H9 (cell line): Measurements from ENCODE around the gene PPP2R3B. TPM values are rescaled to one million over a fixed set of nuclear protein-coding genes. Genes with fewer than 3 reads are reported as not detected.
"Not testable (repeated sequence)": the region's sequence is repeated elsewhere in the genome, so short reads cannot be mapped to it uniquely, and the experiment has no call there.

ENCODE experiments used
- DNase-seq: peaks from one replicate; pipeline ENCODE4 v3.0.0-alpha.2; 2017
- H2AFZ ChIP-seq: one replicate; pipeline ENCODE4 v1.6.1; 2013; ENCODE audit warnings: mild to moderate bottlenecking, low read length, control low read depth, moderate library complexity
- H2AK5ac ChIP-seq: 2 replicates; pipeline ENCODE4 v1.6.1; 2013; ENCODE audit warnings: low read length, control low read depth, mixed read lengths; ENCODE audit not compliant: insufficient read length
- H2BK120ac ChIP-seq: one replicate; pipeline ENCODE4 v1.6.1; 2013; ENCODE audit warnings: low read depth, mild to moderate bottlenecking, low read length, control low read depth, inconsistent platforms; ENCODE audit not compliant: poor library complexity, severe bottlenecking
- H2BK12ac ChIP-seq: 2 replicates; pipeline ENCODE4 v1.6.1; 2013; ENCODE audit warnings: low read length, control low read depth, mixed read lengths, low read depth; ENCODE audit not compliant: insufficient read length
- H2BK15ac ChIP-seq: 2 replicates; pipeline ENCODE4 v1.6.1; 2013; ENCODE audit warnings: low read depth, low read length, control low read depth
- H2BK20ac ChIP-seq: one replicate; pipeline ENCODE4 v1.6.1; 2013; ENCODE audit warnings: low read depth, mild to moderate bottlenecking, low read length, control low read depth, inconsistent platforms; ENCODE audit not compliant: poor library complexity, severe bottlenecking
- H2BK5ac ChIP-seq: 2 replicates; pipeline ENCODE4 v1.6.1; 2013; ENCODE audit warnings: low read length, control low read depth, mixed read lengths; ENCODE audit not compliant: insufficient read length
- H3K14ac ChIP-seq: 2 replicates; pipeline ENCODE4 v1.6.1; 2013; ENCODE audit warnings: low read length, control low read depth; ENCODE audit not compliant: insufficient read depth
- H3K18ac ChIP-seq: 2 replicates; pipeline ENCODE4 v1.6.1; 2013; ENCODE audit warnings: low read depth, mild to moderate bottlenecking, mixed read lengths, low read length, control low read depth; ENCODE audit not compliant: insufficient read length
- H3K23ac ChIP-seq: 2 replicates; pipeline ENCODE4 v1.6.1; 2013; ENCODE audit warnings: low read length, control low read depth, mixed read lengths, low read depth; ENCODE audit not compliant: insufficient read length
- H3K23me2 ChIP-seq: 2 replicates; pipeline ENCODE4 v1.6.1; 2013; ENCODE audit warnings: low read depth, mild to moderate bottlenecking, mixed read lengths, low read length, control low read depth; ENCODE audit not compliant: insufficient read length, poor library complexity, severe bottlenecking
- H3K27ac ChIP-seq: 2 replicates; pipeline ENCODE4 v1.5.1; 2013; ENCODE audit warnings: low read length, control low read depth, mixed read lengths, low read depth; ENCODE audit not compliant: insufficient read length
- H3K27me3 ChIP-seq: 2 replicates; pipeline ENCODE4 v1.6.1; 2013; ENCODE audit warnings: low read length, control low read depth, inconsistent platforms; ENCODE audit not compliant: insufficient read depth
- H3K4ac ChIP-seq: 2 replicates; pipeline ENCODE4 v1.6.1; 2013; ENCODE audit warnings: low read depth, mild to moderate bottlenecking, control low read depth, inconsistent platforms, low read length, moderate library complexity
- H3K4me1 ChIP-seq: 2 replicates; pipeline ENCODE4 v1.6.1; 2013; ENCODE audit warnings: low read length, control low read depth, inconsistent platforms; ENCODE audit not compliant: insufficient read depth
- H3K4me2 ChIP-seq: 2 replicates; pipeline ENCODE4 v1.6.1; 2013; ENCODE audit warnings: low read length, control low read depth, mixed read lengths; ENCODE audit not compliant: insufficient read length, insufficient read depth
- H3K56ac ChIP-seq: 2 replicates; pipeline ENCODE4 v1.6.1; 2013; ENCODE audit warnings: low read depth, mild to moderate bottlenecking, mixed read lengths, low read length, control low read depth; ENCODE audit not compliant: insufficient read length
- H3K79me1 ChIP-seq: 2 replicates; pipeline ENCODE4 v1.6.1; 2013; ENCODE audit warnings: low read depth, mild to moderate bottlenecking, moderate library complexity, low read length, control low read depth, inconsistent platforms; ENCODE audit not compliant: insufficient read depth, poor library complexity, severe bottlenecking
- H3K79me2 ChIP-seq: 2 replicates; pipeline ENCODE4 v1.6.1; 2013; ENCODE audit warnings: low read length, control low read depth, inconsistent platforms; ENCODE audit not compliant: insufficient read depth
- H3K9ac ChIP-seq: 2 replicates; pipeline ENCODE4 v1.6.1; 2013; ENCODE audit warnings: low read length, control low read depth, mixed read lengths; ENCODE audit not compliant: insufficient read length; ENCODE audit errors: extremely low read depth
- H3K9me3 ChIP-seq: one replicate; pipeline ENCODE4 v1.6.1; 2013; ENCODE audit warnings: low read depth, low read length, inconsistent platforms; ENCODE audit not compliant: control insufficient read depth
- H3T11ph ChIP-seq: one replicate; pipeline ENCODE4 v1.6.1; 2013; ENCODE audit warnings: mild to moderate bottlenecking, low read length, control low read depth, inconsistent platforms
- H4K20me1 ChIP-seq: one replicate; pipeline ENCODE4 v1.6.1; 2013; ENCODE audit not compliant: control insufficient read depth, insufficient read length, insufficient read depth
- H4K5ac ChIP-seq: 2 replicates; pipeline ENCODE4 v1.6.1; 2013; ENCODE audit warnings: low read depth, mild to moderate bottlenecking, mixed read lengths, low read length, control low read depth; ENCODE audit not compliant: insufficient read length
- H4K8ac ChIP-seq: replicated peaks from 2 replicates; pipeline ENCODE4 v1.6.1; 2013; ENCODE audit warnings: low read length, control low read depth, mixed read lengths, low read depth; ENCODE audit not compliant: insufficient read length
- H4K91ac ChIP-seq: 2 replicates; pipeline ENCODE4 v1.6.1; 2013; ENCODE audit warnings: low read depth, mild to moderate bottlenecking, moderate library complexity, mixed read lengths, low read length, control low read depth; ENCODE audit not compliant: insufficient read length
- H3K27ac Mint-ChIP-seq, 3 experiments: 2 replicates in 2 of 3; 3 replicates in 1 of 3; pipeline ENCODE4 v1.8.0; 2020 to 2021; ENCODE audit warnings: mixed read lengths in 3 of 3, mild to moderate bottlenecking in 1 of 3, moderate library complexity in 1 of 3
- H3K27me3 Mint-ChIP-seq: 2 replicates; pipeline ENCODE4 v1.8.0; 2021; ENCODE audit warnings: low read depth, mild to moderate bottlenecking, moderate library complexity, mixed read lengths
- H3K36me3 Mint-ChIP-seq, 3 experiments: 2 replicates in 2 of 3; 3 replicates in 1 of 3; pipeline ENCODE4 v1.8.0; 2020 to 2021; ENCODE audit warnings: low read depth in 3 of 3, mixed read lengths in 3 of 3; ENCODE audit not compliant: insufficient read depth in 1 of 3
- H3K4me1 Mint-ChIP-seq, 2 experiments: 2 replicates each; pipeline ENCODE4 v1.8.0; 2020; ENCODE audit warnings: mixed read lengths in 2 of 2
- H3K4me3 Mint-ChIP-seq, 2 experiments: 2 replicates in 1 of 2; 3 replicates in 1 of 2; pipeline ENCODE4 v1.8.0; 2020 to 2021; ENCODE audit warnings: mild to moderate bottlenecking in 2 of 2, mixed read lengths in 2 of 2, moderate library complexity in 1 of 2
- H3K9me3 Mint-ChIP-seq, 2 experiments: 2 replicates in 1 of 2; 3 replicates in 1 of 2; pipeline ENCODE4 v1.8.0; 2020; ENCODE audit warnings: mild to moderate bottlenecking in 2 of 2, mixed read lengths in 2 of 2, moderate library complexity in 1 of 2
- CTCF ChIP-seq: fragments of 200-600 bp; sonication (generic); conservative IDR thresholded peaks from 3 replicates; pipeline ENCODE4 v1.8.0; 2021; ENCODE audit warnings: antibody characterized with exemption, mild to moderate bottlenecking
- WGBS: extraction: QIAGEN DNeasy Blood & Tissue Kit; methylation state at CpG from one replicate; pipeline ENCODE4 v1.1.7; 2013; ENCODE audit warnings: missing lambda C conversion rate, low lambda C conversion rate, mixed read lengths; ENCODE audit not compliant: insufficient read length; ENCODE audit errors: extremely low coverage; 5-methylcytosine and 5-hydroxymethylcytosine counted together
- total RNA-seq: library from RNA; stranded (reverse); gene quantifications from 2 replicates; pipeline ENCODE4 v1.2.1, GENCODE V29; 2021

The PPP2R3B gene
- total RNA-seq, 1 experiment from 2014 or later = 72.1 TPM

GRCh38 chrX:307261-308111 is 79.2 kb downstream of the PPP2R3B start:
- H3K23ac ChIP-seq = no peak overlapping the region
- Mint-ChIP-seq H3K27ac (0 out of 7 replicates have a peak overlapping the region, but pooled peaks of 1 of the 3 experiments have one; percentile 10), H3K27me3 (no peaks in the 10 kb centered on the region), H3K9me3 (no peaks in the 10 kb centered on the region), H3K4me1 (no peaks in the 10 kb centered on the region), H3K4me3 (no peak overlapping the region), H3K36me3 (peaks cover 43 to 86% (median 75%) of the 10 kb centered on the region in 3 experiments)
- H4K91ac ChIP-seq = no peak overlapping the region
- H3K18ac ChIP-seq = no peak overlapping the region
- H2BK12ac ChIP-seq = no peak overlapping the region
- no peak for DNase-seq
- no peaks in the 10 kb centered on the region for H3K23me2 ChIP-seq
- no peaks in the 10 kb centered on the region for H3K79me2 ChIP-seq
- no peak overlapping the region for H2BK5ac ChIP-seq
- no peak overlapping the region for H3K4me2 ChIP-seq
- H4K5ac ChIP-seq = no peak overlapping the region
- H3K9ac ChIP-seq = no peak overlapping the region
- H3K4ac ChIP-seq = no peak overlapping the region
- H3K56ac ChIP-seq = no peak overlapping the region
- no peak overlapping the region for H3T11ph ChIP-seq
- H2AK5ac ChIP-seq = no peak overlapping the region
- H2BK20ac ChIP-seq = no peak overlapping the region
- no peak overlapping the region for H3K27ac ChIP-seq
- no peaks in the 10 kb centered on the region for H3K4me1 ChIP-seq
- no CpG with 5 or more reads among the region's 58 CpGs for WGBS
- no peaks in the 10 kb centered on the region for H3K9me3 ChIP-seq
- no peak overlapping the region for H2BK120ac ChIP-seq
- peak; percentile 28; the same call in 2 of the 3 replicates for TF ChIP-seq CTCF
- H2AFZ ChIP-seq = no peak overlapping the region
- H3K14ac ChIP-seq = no peak overlapping the region
- H2BK15ac ChIP-seq = no peak overlapping the region
- H3K79me1 ChIP-seq = no peaks in the 10 kb centered on the region
- H4K20me1 ChIP-seq = no peaks in the 10 kb centered on the region
- H3K27me3 ChIP-seq = no peaks in the 10 kb centered on the region
- no peak overlapping the region for H4K8ac ChIP-seq

DNA sequence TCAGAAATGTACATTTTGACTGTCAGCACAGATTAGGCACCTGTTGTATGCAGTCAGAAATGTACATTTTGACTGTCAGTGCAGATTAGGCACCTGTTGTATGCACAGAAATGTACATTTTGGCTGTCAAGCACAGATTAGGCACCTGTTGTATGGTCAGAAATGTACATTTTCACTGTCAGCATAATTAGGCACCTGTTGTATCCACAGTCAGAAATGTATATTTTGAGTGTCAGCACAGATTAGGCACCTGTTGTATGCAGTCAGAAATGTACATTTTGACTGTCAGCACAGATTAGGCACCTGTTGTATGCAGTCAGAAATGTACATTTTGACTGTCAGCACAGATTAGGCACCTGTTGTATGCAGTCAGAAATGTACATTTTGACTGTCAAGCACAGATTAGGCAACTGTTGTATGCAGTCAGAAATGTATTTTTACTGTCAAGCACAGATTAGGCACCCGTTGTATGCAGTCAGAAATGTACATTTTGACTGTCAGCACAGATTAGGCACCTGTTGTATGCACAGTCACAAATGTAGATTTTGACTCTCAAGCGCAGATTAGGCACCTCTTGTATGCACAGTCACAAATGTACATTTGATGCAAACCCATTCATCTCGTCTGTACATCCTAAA is 80.0 kb downstream of the PPP2R3B start:
- H3K14ac ChIP-seq, H3K4ac ChIP-seq, H2BK20ac ChIP-seq, H3K79me1 ChIP-seq, H4K91ac ChIP-seq, H3K4me2 ChIP-seq, H3K27me3 Mint-ChIP-seq, H3K27ac ChIP-seq, H3K4me1 Mint-ChIP-seq, H4K20me1 ChIP-seq, H2BK12ac ChIP-seq, H3T11ph ChIP-seq, H3K9me3 ChIP-seq, H2AK5ac ChIP-seq, DNase-seq, H3K18ac ChIP-seq, H4K5ac ChIP-seq, H3K27me3 ChIP-seq, H3K23me2 ChIP-seq, H3K23ac ChIP-seq, H3K9ac ChIP-seq, H2BK120ac ChIP-seq, H2BK15ac ChIP-seq, H3K79me2 ChIP-seq, H3K27ac Mint-ChIP-seq, H2BK5ac ChIP-seq, H3K9me3 Mint-ChIP-seq, H3K4me3 Mint-ChIP-seq, H4K8ac ChIP-seq, H3K56ac ChIP-seq, H3K4me1 ChIP-seq, H2AFZ ChIP-seq: not testable (repeated sequence)
- no CpG with 5 or more reads among the region's 3 CpGs for WGBS
- peaks cover 42 to 86% (median 75%) of the 10 kb centered on the region in 3 experiments for H3K36me3 Mint-ChIP-seq
